ENCODE results near the gene LPP.

LPP gene

DNA sequence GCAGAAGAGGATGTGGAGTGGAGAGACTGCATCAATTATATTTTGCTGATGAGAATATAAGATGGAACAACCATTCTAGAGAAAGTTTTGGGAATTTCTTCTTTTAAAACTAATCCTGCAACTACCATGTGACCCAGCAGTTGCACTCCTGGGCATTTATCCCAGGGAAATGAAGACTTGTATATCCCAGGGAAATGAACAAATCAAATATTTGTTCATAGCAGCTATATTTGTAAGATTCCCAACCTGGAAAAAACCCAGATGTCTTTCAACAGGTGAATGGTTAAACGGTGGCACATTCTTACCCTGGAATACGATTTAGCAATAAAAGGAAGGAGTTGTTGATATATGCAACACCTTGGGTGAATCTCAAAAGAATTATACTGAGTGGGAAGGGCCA is 632.5 kb downstream of the LPP start:
- DNase-seq: no peak

DNA sequence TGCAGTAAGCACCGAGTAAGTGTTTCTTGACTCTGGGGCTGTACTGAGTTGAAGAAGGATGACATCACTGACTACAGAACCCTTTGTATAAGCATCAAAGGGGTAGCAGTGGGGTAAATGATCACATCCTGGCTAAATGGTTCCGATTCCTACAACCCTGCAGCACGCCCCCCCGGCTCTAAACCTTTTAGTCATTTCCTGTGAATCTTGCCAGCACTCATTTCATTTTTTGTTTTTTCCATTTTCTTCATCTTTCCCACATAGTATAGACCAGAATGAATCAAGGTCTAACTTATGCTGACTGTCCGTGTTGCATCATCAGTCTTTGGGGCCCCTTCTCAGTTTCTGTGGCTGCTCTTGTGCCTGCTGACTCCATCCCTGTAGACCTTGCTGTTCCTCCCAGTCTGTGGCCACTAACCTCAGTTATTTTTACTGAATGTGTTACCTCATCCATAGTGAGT is 634.7 kb downstream of the LPP start:
- DNase-seq: no peak

DNA sequence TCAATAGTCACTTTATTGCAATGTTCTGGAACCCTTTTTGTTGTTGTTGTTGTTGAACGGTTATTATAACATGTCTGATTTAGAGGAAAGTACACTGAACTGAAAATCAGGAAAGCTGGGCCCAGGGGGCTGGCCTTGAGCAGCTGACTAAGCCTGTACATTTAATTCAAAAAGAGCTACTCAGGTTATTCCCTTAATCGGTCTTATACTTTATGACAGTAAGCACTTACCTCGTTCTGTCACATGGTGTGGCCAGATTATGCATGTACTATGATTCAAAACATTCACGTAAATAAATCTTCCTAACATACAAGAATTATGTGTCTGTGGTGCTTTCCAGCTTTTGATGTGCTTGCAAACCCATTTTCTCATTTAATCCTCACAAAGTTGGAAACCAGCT is 635.3 kb downstream of the LPP start:
- DNase-seq: no peak

DNA sequence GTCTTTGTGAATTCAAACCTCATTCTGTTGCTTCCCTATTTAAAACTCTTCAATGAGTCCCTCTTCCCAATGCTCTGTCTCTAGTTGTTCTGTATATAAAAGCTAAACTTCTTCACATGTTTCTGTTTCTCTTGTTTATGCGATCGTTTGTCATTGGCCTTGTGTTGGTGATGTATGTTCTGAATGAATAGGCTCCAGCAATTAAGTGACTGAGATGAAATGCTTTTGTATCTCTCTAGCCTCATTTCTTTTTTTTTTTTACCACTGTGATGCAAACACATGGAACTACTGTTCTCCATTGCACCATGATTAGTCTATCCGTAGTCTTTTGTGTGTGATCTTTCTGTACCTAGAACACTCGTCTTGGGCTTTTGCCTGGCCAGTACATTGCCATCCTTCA is 637.4 kb downstream of the LPP start:
- no peak for DNase-seq

DNA sequence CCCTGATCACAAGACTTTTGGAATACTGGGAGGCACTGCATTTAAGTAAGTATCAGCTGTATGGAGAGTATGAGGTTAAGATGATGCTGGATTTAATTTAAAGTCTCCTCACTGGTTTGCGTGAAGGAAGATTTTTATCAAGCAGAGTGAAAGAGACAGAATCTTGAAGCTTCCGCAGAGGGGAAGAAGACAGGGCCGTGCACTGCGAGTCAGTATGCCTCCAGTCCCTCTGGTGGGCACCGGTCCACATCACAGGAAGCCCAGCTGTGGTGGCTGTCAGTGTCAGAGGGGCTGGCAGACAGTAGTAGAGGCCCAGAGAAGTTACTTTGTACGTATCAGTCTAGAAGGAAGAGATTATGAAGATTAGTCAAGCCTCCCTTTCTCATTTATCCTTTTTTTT is 638.8 kb downstream of the LPP start:
- DNase-seq: no peak

DNA sequence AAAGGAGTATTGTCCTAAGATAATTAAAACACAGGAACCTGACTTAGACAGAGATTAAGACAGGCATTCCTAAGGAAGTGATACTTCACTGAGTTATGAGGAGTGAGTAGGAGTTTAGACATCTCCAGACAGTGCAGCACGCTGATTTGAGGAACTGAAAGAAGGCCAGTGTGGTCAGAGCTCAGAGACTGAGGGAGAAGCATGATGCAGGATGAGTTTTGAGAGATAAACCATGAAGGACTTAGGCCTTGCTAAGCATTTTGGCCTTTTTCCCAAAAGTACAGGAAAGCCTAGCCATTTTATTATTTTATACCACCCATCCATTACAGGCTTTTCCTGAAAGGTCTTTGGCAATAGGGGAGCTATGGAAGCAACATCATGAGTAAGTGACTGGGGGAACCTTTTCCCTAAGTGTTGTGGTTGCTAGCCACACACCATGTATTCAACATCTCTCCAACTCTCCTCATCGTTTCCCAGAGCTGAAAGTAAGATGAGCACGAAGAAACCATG is 642.2 kb downstream of the LPP start:
- DNase-seq: no peak

DNA sequence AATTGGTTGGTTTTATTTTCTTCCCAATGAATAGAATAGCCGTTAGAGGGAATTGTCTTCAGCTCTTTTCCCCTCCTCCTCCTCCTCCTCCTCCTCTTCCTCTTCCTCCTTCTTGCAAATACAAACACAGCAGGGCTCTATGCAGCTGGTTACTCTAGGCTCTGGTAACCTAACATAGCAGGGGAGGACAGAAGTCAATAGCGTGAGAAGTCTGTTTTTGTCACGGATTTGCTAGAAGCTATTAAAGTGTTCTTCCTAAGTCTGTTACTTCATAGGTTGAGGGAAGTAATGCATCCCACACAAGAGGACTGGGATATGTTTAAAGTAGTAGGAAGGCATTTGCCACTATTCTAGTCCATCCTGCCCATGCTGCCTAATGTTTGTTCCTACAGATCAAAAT is 643.1 kb downstream of the LPP start:
- DNase-seq: no peak

DNA sequence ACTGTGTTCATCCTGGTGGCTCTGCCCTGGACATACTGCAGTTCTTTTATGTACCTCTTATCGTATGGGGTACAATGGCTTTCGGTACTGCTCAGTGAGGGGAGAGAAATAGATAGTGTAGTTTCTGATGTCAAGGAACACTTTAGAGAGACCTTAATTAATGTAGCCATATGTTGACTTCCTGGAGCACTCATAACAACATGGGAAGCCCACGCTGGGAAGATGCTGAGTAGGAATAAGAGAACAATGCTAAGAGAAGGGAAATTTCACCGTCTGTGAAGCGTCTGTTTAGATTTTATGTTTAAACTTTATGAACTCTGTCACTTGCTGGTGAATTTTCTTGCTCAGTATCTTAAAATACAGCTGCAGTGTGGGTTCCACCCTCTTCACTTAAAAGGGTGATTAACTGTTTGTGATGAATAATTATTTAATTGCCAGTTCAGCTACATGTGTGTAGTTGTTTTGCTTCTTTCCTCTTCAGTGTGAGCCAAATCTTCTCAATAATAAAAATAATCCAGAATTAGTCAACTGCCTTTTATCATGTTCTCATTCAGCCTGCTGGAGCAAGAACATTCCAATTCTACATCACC is 644.7 kb downstream of the LPP start:
- no peak for DNase-seq

DNA sequence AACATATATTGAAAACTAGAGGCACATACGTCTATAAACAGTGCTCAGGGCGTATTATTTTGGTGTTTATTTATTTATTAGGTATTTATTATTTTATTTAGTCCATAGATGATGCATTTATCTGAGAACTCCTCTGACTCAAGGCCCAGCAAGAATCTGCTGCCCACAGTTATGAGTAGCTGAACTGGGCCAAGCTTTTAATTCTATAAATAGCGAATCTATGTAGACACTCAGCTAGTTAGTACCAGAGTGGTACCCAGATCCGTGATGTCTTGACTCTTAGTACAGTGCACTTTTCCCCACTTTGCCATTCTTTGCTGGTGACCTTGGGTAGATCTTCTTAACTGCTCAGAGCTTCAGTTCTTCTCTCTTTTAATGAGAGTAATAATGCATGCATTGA is 647.4 kb downstream of the LPP start:
- DNase-seq: no peak

DNA sequence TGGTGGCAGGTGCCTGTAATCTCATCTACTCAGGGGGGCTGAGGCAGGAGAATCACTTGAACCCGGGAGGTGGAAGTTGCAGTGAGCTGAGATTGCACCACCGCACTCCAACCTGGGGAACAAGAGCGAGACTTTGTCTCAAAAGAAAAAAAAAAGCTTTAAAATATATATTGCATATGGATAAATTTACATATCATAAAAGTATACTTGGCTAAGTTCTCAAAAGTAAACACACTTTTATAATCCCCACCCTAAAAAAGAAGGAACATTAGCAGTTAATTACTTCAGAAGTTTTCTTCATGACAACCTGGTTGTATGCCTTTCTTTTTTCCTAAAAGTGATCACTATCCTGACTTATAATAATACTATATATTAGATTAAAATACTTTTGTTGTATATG is 648.7 kb downstream of the LPP start:
- DNase-seq: no peak

DNA sequence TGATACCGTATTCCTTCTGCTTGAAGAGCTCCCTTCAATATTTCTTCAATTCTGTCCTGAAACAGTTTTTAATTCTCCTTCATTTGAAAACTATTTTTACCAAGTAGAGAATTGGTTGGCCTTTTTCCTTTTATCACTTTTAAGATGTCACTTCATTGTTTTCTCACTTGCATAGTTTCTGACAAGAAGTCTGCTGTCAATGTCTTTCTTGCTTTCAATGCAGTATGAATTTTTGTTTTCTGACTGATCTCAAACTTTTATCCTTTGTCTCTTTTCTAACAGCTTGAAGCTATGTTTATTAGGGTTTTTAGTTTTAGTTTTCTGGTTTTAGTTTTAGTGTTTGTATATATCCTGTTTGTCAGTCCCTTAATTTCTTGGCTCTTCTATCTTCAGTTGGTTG is 653.0 kb downstream of the LPP start:
- DNase-seq: no peak

DNA sequence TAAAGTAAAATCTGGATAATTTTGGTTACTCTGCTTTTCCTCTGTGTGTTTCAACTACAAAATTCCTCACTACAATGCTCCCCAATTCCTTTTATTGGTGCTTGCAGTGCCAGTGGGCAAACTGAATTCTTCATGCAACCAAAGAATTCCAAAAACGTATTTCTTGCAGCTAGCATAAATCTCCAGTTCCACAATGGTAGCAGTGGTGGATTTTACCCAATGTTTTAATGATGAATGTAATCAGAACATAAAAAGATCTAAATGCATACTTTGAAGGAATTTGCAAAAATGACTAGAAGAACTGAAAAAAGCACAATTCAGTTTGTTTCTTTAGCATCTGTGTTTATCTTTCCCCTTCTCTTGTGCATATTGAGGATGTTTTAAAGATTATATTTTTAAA is 658.2 kb downstream of the LPP start:
- DNase-seq: no peak

DNA sequence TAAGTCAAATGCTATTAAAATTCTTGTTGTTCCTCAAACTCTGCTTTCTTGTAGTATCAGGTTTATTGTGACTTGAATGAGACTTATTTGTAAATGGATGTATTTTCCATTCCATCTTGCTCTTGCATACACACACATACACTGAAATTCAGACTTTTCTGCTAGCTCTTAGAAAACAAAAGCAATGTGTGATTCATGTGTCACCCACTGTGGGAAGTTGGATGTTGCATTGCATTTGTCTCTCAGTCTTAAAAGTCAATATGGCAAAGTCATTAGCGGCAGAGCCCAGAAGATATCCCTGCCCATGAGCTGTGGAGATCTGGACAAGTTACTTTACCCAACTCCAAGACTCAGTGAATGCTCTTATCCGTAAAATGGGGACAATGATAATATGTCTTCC is 660.6 kb downstream of the LPP start:
- no peak for DNase-seq

DNA sequence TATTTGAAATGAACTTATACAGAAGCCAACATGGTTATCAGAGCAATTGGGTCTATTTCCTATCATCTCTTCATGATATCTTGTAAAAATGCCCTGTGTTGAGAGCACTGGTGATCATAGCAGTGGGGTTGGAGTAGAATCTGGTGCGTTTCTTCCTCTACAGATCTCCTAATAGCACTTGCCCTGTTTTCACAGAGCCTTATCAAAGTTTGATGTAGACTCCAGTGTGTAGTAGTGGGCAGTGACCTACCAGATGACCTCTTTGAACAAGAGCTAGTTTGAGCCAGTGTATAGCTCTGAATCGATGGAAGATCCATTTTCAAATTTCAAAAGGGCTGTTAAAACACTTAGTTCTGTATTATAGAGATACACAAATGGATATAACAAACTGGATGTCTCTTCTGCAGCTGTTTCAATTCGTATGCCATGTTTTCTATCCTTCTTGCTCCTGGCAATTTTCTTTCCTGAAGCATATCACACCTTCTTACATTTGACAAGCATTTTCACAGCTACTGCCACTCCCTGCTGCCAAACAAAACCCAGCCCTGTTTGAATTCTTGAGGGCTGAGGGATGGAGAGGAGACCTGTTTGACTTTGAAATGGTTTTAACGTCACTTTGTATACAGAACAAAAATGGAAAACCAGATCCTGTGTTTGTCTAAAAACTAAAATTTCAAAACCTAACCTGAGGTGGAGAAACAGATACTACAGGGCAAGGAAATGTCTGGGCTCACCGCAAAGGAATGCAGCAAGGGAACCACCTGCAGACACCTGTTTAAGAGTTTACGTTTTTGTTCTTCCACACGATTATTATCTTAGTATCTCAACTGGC is 663.4 kb downstream of the LPP start:
- no peak for DNase-seq

DNA sequence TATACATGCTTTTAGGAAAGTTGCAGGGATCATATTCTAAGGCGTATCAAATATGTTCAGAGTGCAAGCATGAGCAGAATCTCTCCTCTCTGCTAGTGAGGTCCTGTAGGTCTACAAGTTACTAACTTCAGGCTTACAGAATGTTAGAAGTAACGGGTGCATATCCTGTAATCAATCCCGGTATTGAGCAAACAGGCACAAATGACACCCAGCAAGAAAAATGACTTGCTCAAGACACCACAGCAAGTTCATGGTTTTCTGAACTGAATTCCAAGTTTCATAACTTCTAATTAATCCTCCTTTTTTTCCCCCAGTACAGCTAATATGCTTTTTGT is 663.9 kb downstream of the LPP start:
- DNase-seq: no peak

DNA sequence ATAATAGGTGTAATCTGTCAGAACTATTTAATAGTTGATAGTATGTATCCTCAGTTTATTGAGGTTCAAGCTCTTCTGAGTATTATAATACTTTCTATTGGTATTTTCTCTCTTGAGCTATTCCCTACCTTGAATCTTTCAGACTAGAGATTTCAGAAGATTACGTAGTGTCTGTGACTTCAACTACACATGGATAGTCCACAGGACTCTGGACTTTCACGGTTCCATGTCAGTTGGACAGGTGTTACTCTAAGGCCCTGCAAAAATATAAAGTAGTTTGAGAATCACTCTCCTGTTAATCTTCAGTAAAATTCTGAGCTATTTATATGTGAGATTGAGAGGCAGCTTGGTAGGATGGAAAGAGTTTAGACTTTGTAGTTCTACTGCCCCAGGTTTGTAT is 664.3 kb downstream of the LPP start:
- no peak for DNase-seq

DNA sequence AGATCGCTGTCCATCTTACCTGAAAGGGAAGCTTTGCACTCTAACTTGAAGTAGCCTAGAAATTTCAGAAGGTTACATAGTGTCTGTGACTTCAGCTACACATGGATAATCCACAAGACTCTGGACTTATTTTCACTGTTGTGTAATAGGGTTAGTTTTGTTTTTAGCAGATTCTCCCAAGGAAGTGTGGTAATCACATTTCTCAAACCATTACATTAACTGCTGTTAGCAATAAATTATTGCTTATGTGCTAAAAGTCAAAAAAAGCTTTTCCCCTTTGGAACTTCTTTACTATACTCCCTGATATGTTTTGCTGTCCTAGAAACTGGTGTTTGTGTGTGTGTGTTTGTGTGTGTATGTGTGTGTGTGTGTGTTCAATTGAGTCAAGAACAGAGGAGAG is 666.0 kb downstream of the LPP start:
- DNase-seq: no peak

DNA sequence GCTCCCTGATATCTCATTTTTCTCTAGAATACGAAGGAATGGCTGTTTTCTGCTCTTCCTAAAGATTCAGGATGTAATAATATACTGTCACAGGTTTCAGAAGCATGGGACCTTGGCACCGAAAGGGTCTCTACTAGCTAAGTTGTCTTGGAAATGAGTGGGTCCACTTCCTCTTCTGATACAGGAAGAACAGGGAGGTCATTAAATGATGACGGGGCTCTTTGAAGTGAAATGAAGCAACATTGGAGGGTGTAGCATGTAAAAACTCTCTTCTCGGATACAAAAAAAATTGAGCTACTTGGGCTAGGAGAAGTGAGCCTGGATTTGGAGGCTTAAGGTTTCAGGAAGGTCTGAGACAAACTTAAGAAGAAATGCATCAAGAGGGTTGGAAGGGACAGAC is 668.0 kb downstream of the LPP start:
- no peak for DNase-seq

DNA sequence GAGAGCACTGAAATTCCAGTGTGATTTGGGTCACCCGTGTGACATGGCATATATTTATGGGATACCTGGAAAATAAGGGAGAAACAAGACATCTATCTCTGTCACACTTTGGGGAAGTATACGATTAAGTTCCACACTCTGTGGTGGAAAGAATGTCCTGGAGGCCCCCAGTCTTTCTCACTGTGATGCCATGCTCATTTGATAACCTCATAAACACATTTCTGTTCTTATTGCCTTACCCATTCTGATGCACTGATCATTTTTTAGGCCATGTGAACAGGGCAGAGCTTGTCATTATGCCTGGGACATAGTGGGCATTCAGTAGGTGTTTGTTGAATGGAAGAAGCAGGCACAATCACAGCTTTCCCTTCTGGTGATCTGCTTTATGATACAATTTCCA is 668.5 kb downstream of the LPP start:
- DNase-seq: no peak

DNA sequence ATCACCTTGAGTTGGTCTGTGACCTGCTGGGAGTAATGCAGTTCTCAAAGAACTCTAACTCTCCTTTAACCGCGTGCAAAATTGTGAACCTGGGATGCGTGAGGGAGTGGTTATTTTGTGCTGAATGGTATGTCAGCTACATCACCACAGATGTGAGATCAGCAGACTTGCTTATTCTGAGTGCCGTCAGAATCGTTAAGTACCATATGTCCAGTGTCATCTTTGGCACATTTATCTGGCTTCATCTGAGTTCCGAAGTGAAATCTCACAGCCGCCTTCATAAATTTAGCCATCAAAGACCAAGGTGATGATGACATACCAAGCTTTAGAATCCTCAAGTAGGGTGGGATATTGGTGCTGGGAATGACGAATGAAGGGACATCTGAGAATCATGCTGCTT is 670.6 kb downstream of the LPP start:
- no peak for DNase-seq

DNA sequence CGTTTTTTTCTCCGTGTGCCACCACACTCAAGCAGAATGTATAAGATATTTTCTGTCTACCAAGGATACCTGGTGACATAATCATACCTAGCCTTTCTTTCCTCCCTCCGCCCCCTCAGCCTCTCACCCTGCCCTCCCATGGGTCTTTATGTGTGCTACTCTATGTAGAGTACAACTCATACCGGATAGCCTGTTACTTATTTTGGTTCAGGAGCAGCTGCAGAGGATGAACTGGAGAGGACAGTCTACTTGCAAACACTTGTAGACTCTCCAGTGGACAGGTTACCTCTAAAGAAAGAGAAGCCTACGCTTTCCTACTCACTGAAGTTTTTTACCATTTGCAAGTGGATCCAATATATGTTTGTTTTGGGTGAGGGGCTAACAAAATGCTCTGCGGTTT is 671.9 kb downstream of the LPP start:
- no peak for DNase-seq

DNA sequence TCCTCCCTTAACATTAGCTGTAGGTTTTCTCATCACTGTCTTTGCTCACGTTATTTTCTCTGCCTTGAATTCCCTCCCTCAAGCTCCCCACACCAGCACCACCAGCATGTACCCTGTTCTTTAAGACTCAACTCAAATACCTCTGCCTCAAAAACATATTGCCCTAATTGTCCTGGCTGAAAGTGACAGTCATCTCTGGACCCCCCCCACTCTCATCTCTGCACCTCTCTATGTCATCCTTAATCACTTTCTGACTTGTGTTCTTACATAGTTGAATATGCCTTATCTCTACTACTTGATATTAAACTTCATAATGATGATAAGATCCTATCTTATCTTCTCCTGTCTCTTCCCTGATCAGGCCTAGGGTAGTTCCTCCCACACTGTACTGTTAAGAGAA is 672.6 kb downstream of the LPP start:
- DNase-seq: no peak

DNA sequence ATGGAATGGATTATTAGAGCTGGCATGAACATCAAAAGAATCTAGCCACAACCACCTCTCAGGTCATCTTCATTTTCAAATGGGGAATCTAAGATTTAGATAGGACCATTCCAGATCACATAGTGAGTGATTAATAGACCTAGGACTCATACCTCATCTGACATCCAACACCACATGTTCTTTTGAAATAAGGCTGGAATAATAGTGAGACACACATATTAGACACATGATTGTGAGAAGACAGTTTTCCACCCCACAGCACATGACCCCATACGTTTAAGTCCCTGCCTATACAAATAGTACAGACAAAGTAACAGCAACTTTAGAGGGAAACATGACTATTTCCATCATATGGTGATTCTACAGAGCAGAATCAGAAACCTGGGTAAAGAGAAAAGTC is 673.1 kb downstream of the LPP start:
- DNase-seq: no peak

DNA sequence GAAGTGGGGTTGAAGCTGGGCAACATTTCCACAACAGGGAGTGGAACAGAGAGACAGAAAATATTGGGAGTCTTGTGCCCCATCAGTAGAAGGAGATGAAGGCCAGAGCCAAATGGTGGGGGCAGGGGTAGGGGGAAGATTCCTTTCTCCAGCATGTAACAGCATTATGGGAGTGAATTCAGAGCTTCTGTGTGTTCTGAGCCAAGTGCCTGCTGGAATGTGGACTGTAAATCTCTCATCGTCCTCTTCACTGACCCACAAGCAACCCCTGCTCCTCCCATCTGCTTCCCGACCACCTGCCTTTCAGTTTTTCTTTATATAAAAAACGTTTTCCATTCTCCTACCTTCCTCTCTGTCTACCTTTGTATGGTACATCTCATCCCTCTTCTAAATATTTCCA is 673.6 kb downstream of the LPP start:
- DNase-seq: no peak

DNA sequence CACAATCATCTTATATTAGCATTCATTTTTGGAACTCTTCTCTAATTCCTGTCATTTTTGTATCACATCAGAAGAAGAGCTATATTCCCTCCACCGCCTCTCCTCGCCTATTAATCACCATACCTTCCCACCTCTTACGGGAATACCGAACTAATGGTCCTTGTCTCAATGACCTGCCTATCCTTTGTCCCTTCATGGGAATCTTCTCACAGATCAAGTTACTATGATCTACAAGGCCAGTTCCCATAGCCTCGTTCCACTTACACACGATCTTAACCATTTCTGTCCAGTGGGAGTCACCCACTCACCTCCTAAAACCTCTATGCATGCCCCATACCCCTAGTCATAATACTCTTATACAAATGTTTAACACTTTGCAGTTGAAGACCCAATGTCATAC is 675.2 kb downstream of the LPP start:
- DNase-seq: no peak

Measured in NCI-H1694 (cell line).